GM12892 (cell line): ENCODE data around the gene KRTAP5-3.

ENCODE experiments used
- POLR2AphosphoS5 ChIP-seq: IDR thresholded peaks from 2 replicates; pipeline ENCODE4 v1.6.1; 2011; ENCODE audit warnings: low read depth, low read length, control low read depth
- TAF1 ChIP-seq: IDR thresholded peaks from 2 replicates; pipeline ENCODE4 v1.6.1; 2011; ENCODE audit warnings: low read depth, mild to moderate bottlenecking, control low read depth, low read length, borderline replicate concordance

DNA sequence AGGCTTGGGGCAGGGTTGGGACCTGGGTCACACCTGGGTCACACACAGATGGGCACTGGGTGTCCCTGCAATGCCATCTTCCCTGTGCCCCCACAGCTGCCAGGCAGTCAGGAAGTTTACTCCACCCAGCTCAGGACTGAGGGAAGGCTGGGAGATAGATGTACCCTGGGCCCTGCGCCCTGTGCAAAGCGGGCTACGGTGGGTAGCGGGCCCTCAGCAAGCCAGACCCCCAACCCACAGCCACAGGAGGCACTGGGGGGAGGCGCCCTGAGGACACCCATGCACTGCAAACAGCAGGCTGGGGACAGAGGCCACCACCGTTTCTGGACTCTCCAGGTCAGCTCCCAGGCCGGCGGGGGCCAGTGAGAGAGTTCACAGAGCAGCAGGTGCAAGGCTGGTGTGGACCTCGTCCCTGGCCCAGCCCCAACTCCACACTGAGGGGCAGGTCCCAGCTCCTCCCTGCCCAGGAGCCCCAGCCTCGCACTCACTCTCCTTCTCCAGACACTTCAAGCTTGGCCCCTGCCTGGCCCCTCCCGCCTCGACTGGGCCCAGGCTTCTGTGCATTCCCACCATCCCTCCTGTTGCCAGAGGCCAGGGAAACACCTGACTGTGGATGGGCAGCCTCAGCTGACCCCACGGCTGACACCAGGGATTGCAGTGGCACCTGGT is 41.1 kb downstream of the KRTAP5-3 start:
- TF ChIP-seq POLR2AphosphoS5, result no peak
- TF ChIP-seq TAF1, result no peak
